ENCODE data around the gene C21orf58. TPM values are rescaled to one million over a fixed set of nuclear protein-coding genes. Genes with fewer than 3 reads are reported as not detected.
A peak's percentile ranks its signal among the peaks of the same experiment; 100 is the strongest.

The C21orf58 gene
- total and polyA plus RNA-seq, 12 donors: 0.51 to 2.9 (median 1.3) TPM

DNA sequence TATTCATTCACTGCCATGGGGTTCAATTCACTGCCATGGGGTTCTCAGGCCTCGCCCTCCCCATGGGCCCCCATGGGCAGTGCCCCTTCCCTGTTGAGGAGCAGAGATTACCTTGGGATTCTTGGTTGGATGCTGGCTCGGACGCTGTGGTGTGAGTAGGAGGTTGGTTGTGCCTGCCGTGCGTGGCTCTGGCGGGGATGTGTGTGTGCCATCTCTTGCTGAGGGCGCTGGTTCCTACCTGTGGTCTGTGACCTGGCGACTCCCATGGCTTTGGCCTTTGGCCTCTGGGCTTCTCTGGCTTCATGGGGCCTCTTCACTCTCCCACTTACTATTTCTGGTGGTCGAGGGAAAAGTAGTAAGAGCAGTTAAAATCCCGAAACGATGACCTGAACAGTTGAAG lies 42.4 kb upstream of the C21orf58 start:
- no peak overlapping the region for H3K27ac ChIP-seq

DNA sequence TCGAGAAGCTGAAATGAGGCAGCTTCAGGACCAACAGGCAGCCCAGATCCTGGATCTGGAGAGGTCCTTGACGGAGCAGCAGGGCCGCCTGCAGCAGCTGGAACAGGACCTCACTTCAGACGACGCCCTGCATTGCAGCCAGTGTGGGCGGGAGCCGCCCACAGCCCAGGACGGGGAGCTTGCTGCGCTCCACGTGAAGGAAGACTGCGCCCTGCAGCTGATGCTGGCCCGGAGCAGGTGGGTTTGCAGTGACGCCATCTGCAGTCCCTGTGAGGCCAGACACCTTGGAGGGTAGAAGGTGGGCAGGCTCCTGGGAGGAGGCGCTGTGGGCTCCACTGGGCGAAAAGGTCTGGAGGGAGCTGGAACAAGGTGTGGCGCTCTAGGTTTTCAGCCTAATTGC lies 40.0 kb upstream of the C21orf58 start:
- peaks cover 0 to 88% (median 33%) of the 10 kb centered on the region in 9 donors for H3K36me3 ChIP-seq
- DNase-seq: no peak
- TF ChIP-seq, protein P1, sequence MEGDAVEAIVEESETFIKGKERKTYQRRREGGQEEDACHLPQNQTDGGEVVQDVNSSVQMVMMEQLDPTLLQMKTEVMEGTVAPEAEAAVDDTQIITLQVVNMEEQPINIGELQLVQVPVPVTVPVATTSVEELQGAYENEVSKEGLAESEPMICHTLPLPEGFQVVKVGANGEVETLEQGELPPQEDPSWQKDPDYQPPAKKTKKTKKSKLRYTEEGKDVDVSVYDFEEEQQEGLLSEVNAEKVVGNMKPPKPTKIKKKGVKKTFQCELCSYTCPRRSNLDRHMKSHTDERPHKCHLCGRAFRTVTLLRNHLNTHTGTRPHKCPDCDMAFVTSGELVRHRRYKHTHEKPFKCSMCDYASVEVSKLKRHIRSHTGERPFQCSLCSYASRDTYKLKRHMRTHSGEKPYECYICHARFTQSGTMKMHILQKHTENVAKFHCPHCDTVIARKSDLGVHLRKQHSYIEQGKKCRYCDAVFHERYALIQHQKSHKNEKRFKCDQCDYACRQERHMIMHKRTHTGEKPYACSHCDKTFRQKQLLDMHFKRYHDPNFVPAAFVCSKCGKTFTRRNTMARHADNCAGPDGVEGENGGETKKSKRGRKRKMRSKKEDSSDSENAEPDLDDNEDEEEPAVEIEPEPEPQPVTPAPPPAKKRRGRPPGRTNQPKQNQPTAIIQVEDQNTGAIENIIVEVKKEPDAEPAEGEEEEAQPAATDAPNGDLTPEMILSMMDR (IDR thresholded peaks at IDR 0.05): no peak
- H3K4me1 ChIP-seq: peaks cover 0 to 5% (median 0%) of the 10 kb centered on the region in 9 donors
- intact Hi-C loops (cut with DNase I): no loop called here
- H3K4me3 ChIP-seq: no peak overlapping the region
- H3K27ac ChIP-seq: no peak overlapping the region
- H3K9me3 ChIP-seq: no peaks in the 10 kb centered on the region
- ATAC-seq: peak in 1 of 8 donors; percentile 6
- no peaks in the 10 kb centered on the region for H3K27me3 ChIP-seq
- WGBS, 2 donors: 89 to 90% methylated on average over 16 of the region's 16 CpGs

More for the DNA sequence above, 42.4 kb upstream of the C21orf58 start:
- DNase-seq (no peak), ATAC-seq (no peak)
- Histone ChIP-seq H3K4me1 (peaks cover 0 to 16% (median 0%) of the 10 kb centered on the region in 9 donors), H3K9me3 (no peaks in the 10 kb centered on the region), H3K27me3 (no peaks in the 10 kb centered on the region), H3K4me3 (no peak overlapping the region), H3K36me3 (peaks cover 0 to 81% (median 33%) of the 10 kb centered on the region in 9 donors)
- 94% methylated on average over 11 of the region's 11 CpGs for WGBS, 2 donors
- intact Hi-C loops (cut with DNase I): no loop called here
- TF ChIP-seq, protein P1 (IDR thresholded peaks at IDR 0.05): no peak

DNA sequence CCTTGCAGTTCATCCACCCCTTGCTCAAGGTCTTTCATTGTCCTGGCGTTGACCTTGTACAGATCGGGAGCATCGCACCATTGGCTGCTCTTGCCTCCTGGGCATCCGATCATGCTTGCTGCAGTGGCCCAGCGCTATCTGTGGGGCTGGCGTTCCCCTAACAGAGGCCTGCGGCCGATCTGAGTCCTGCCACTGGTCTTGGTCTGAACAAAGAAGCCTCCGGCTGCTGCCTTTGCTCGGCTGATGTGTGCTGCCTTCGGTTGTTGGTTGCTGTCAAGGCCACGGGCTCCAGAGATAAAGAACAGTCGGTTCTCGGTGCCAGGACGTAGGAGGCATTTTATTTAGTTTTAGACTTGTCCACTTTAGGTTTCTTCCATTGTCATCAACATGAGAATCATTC lies 39.3 kb upstream of the C21orf58 start:
- Histone ChIP-seq H3K36me3 (peaks cover 0 to 90% (median 33%) of the 10 kb centered on the region in 9 donors), H3K27ac (no peak overlapping the region), H3K4me1 (no peaks in the 10 kb centered on the region), H3K4me3 (no peak overlapping the region), H3K27me3 (no peaks in the 10 kb centered on the region), H3K9me3 (no peaks in the 10 kb centered on the region)
- intact Hi-C loops (cut with DNase I): no loop called here
- DNase-seq: no peak
- 90 to 92% methylated on average over 15 of the region's 15 CpGs for WGBS, 2 donors
- TF ChIP-seq, protein P1 (IDR thresholded peaks at IDR 0.05): no peak
- no peak for ATAC-seq

DNA sequence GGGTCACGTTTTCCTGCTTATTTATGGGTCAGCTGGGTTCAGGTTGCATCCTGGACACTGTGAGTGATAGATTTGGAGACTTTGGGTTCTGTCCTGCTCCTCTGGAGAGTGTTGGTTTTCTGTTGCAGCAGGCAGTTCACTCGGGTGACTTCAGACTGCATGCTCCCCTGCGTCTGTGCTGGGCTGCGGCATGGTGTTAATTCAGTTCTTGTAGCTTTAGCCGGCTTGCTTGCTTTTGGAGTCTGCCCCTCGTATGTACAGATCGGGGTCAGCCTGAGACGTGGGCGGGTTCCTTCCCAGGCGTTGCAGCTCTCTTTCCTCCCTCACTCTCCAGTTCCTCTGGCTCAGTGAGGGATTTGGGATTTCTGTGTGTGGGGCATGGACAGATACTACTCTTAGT lies 38.3 kb upstream of the C21orf58 start:
- DNase-seq: no peak
- Histone ChIP-seq H3K36me3 (peaks cover 0 to 90% (median 25%) of the 10 kb centered on the region in 9 donors), H3K27ac (no peak overlapping the region), H3K4me1 (no peaks in the 10 kb centered on the region), H3K27me3 (no peaks in the 10 kb centered on the region), H3K9me3 (no peaks in the 10 kb centered on the region), H3K4me3 (no peak overlapping the region)
- TF ChIP-seq, protein P1 (IDR thresholded peaks at IDR 0.05): no peak
- WGBS, 2 donors: 69 to 70% methylated on average over 10 of the region's 10 CpGs
- intact Hi-C loops (cut with DNase I): no loop called here
- ATAC-seq: no peak

All from heart right ventricle (tissue), 16 donors.